ENCODE data around the gene CDCA5.

Gene CDCA5

DNA sequence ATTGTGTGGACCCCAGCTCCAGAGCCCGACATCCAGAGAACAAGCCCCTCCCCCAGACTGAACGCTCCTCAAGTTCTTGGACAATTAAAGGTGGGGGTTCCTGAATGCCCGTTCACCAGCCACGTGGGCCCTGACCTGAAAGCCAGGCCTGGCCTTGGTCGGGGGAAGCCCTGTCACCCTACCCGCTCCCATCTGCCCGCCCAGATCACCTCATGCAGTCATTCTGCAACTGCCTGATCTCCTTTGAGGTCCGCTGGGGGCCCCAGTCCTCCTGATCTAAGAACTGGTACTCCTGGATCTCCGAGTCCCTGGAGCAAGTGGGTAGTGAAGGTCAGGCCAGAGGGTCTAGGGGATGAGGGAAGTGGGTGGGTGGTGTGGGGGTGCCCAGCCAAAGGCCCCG is 16.4 kb downstream of the CDCA5 start:
- DNase-seq, result no peak

DNA sequence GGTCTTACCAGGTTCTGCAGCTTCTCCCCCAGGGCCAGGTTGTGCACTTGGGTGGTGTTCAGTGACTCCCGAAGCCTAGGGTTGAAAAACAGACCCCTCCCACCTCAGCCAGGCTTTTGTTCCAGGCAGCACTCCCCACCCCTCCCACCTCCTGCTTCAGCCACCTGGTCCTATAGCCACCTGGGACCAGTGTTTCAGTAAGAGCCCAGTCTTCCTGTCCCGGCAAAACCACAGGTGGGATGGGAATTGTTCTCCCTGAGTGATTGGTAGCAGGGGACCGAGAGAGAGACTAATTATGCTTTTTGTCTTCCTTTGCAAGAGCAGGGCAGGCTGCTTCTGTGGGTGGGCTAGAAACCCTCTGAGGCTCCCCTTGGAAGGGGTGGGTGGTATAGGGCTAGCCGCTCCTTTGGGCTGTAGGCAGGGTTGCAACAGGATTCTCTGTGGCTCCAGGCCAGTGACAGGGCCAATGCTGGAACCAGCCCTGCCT is 17.0 kb downstream of the CDCA5 start:
- no peak for DNase-seq

DNA sequence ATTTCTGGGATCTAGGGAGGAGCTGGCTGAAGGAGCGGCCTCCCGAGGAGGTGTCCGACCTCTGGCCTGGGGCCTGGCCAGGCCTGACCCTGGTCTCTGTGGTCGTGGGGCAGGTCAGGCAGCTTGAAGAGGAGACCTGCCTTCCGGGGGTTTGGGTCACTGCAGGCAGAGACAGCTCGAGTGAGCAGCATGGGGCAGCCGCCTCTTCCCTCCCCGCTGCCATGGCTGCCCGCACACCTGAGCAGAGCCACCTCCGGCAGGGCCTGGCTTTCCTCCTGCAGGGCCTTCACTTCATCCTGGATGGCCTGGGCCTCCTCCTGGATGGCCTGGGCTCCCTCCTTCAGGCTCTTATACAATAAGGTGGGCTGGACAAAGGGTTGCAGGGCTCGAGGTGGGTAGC is 17.5 kb downstream of the CDCA5 start:
- no peak for DNase-seq

DNA sequence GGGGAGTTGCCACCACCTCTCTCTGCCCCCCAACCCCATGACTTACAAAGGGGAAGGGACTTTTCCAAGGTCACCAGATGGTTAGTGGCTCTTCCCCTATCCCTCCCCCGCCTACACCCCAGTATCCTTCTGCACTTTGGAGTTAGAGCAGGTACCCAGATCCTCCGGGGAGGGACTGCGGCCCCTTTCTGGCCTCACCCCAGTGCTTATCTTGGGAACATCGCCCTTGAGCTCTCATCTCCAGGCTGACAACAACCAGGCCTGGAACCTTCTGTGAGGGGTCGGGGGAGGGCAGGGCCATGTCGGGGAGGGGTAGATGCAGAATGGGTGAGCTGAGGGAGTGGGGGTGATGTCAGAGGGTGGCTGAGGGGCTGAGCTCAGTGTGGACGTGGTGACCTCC is 18.0 kb downstream of the CDCA5 start:
- DNase-seq, result no peak

DNA sequence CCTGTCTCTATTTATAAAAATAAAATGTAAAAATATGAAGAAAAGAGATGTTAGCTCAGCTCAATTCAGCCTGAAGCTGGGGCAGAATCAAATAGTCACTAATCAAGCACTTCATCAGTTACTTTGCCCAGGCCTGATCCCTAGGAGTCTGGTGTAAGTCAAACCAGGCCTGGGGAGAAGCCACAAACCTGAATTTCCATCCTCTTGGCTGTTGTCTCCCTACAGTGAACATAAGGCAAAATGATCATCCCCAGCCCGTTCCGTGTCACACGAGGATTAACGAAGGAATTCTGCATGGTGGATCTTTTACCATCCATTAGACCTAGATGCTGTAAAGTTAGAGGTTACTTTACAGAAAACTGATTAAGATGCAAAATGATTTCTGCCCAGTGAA is 19.0 kb downstream of the CDCA5 start:
- DNase-seq, result no peak

DNA sequence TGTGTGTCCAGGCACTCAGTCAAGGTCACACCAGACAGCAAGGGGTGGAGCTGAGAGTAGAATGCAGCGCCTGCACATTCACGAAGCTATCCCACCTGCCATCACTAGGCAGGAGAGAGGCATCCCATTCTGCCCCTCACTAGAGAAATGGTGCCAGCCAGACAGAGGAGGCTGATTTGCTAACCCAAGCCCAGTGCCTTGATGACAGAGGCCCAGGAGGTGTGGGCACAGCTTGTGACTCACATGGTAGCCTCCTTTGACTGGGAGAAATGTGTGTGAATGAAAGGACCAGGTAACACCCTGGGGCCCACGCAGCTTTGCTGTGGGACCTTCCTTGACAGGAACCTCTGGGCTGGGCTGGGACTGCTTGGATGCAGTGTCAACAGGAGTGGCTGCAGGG is 20.3 kb downstream of the CDCA5 start:
- no peak for DNase-seq

DNA sequence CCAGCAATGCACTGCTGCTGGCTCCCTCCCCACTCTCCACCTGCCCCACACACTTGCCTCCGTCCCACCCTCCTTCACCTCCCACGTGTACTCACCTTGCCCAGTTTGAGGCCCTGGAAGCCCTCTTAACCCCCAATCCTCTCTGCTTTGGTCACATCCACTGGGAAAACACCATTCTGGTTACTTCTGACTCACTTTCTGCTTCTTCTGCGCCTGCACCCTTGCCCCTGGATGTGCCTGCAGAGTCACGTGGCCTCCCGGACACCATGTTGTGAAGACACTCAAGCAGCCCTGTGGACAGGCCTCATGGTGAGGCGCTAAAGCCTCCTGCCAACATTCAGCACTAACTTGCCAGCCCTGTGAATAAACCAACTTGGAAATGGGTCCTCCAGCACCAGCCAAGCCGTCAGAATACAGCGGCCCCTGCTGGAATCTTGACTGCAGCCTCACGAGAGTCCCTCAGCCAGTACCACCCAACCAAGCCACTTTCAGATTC is 22.9 kb downstream of the CDCA5 start:
- peak in 1 of 4 experiments; percentile 17 for DNase-seq

DNA sequence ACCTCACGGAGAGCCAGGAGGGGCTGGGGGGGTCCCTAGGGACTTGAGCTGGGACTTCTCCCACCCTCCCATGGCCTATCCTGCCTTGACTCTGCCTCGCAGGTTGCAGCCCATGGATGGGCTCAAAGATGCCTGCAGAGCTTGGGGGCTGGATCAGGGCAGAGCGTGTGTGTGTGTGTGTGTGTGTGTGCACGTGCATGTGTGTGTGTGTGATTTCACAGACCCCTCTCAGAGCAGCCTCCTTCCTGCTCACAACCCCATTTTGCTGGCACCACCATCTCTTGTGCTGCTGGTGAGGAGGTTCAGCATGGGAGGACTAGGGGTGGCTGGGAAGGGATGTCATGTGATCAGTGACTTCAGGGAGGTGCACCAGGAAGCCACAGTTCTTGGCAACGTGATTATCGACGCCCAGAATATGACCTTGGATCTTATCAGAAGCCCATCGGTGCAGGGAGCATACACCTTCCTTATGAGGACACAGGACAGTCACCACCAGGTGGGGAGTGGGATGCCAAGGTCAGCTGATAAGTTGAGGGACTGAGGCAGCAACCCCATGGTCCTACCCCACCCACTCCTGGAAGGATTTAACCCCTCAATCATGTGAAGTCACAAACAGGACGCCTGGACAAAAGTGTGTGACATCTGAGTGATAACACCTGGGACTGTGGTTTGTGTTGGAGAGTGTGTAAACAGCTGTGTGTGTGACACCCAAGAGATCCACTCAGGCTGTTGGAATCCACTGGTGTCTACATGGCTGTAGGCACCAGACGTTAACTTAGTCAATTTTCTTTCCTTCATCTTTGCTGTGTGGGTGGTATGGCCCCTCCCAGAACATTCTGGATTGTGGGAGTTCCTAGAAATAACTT is 23.6 kb downstream of the CDCA5 start:
- no peak for DNase-seq

DNA sequence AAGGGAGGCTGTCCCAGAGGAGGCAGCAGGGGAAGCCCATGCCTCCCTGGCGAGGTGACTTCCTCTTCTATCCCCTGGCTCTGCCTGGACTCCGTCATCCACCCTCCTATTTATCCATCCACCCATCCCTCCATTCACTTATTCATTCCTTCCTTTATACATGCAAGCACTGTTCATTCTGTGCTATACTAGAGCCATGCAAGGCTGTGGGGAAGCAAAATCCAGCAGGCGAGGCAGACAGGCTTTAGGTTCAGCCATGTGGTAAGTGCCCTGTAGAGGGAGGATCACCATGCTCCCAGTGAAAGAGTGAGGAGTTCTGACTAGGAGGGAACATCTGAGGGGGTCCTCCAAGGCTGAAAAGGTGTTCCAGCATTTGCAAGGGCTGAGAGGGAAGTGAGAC is 24.3 kb downstream of the CDCA5 start:
- no peak for DNase-seq

DNA sequence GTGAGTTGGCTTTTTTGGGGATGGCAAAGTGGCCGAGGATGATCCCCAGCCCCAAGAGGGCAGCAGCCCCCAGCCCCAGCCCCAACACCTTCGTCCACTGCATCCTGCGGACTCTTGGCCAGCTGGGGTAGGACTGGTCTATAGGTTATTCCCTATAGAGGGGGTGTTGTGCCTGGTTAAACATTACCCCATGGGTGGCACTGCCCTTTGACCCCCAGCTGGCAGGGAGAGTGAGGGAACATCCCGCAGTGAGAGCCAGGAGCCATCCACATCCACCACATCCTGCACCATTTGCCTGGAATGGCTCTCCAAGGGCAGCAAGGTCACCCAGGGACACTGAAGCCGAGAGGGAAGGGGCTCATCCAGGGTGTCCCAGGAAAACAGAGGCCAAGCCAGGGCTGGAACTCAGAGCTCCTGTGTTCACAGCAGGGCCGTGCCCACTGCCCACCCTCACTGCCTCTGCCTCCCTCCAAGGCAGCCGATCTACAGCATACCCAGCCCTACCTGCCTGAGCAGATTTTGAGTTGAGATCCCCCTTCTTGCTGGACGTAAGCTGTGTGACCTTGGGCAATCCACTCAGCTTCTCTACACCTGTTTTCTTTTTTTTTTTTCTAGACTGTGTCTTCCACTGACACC is 25.3 kb downstream of the CDCA5 start, which contains the start of gene NAALADL1:
TSS of gene NAALADL1 (minus strand) at position 135 of the 636 bp plus-strand sequence. CDS start at position 103, 32 bp downstream.
- DNase-seq, result no peak

DNA sequence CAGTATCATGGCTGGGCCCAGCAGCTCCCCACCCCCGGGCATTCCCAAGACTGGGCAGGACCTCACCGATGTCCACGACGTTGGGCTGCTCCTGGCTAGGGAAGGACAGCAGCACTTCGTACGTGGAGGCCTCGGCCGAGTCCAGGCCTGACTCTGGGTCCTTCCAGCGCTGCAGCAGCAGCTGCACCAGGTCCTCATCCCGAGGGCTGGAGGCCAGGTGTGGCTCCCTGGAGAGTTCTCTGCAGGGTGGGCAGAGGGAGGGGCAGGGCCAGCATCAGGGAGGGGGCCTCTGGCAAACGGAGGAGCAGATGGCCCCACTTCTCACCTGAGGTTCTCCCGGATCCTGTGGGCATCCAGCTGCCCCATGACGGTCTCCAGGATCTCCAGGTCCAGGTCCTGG is 25.8 kb downstream of the CDCA5 start:
- no peak for DNase-seq

DNA sequence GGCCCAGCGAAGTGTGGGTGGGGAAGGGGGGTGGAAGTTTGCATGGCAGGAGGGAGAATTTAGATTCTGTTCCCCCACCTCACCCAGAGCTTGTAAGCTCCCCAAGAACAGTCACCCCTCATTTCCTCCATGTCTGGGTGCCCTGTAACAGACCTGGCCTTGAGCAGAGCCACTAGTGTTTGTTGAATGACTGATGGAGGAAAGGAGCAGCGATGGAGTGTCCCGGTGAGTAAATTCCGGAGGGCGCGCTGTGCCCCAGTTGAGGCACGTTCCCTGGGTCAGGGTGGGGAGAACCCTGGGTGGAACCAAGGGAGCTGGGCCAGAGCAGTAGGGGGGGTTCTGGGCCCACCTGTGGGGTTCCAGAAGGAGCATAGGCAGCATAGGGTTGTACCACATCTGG is 26.3 kb downstream of the CDCA5 start:
- no peak for DNase-seq

DNA sequence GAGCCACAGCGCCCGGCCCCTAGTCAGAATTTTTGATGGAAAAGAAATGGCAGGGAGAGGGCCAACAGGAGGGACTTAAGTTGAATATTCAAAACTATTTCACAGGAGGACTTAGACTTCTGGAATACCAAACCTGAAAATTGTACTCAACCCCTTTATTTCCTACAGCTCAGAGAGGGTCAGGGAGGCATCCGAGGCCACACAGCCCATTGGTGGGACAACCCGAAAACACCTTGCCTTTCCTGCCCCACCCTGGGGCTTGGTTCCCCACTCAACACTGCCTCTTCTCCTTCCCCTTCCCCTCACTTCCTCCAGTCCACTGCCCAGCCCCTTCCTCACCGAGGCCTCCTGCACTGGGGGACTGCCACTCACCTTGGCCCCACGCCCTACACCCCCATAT is 26.8 kb downstream of the CDCA5 start:
- DNase-seq, result no peak

DNA sequence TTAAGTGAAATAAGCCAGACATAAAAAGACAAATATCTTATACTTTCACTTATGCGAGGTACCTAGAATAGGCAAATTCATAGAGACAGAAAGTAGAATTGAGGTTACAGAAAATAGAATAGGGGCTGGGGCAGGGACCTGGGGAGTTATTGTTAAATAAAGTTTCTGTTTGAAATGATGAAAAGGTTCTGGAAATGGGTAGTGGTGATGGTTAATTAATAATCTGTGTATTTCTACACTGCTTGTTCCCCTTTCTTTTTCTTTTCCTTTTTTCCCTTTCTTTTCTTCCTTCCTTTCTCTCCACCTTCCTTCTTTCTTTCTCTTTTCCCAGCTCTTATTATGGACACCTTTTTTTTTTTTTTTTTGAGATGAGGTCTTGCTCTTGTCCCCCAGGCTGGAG is 28.3 kb downstream of the CDCA5 start:
- DNase-seq, result no peak

DNA sequence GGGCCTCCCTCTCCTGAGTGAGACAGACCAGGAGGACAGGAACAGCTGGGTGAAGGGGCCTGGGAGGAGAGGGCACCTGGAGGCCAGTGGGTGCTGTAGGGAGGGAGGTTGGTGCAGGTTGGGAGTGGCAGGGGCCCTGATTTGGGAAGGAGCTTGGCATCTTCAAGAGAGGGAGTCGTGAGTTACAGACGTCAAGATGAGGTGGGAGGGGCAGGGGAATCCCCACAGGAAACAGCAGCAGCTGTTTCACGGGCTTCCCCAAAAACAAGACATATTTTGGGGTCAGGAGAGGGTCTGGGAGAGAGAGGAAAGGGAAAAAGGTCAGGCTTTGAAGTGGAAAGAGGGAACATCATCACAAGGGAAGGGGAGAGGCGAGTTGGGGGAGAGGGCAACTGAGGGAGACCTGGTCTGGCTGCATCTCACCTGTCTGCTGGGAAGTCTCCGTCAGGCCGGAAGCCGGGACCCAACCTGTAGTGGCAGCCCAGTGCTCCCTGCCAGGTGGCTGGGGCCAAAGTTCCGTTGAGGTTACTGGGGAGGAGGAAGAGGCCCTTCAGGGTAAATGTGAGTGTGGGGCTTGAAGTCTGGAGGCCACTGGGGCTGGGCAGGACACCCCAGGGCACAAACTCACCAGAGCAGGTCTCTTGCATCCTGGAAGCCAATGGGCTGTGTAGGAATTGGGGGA is 29.9 kb downstream of the CDCA5 start:
- no peak for DNase-seq

DNA sequence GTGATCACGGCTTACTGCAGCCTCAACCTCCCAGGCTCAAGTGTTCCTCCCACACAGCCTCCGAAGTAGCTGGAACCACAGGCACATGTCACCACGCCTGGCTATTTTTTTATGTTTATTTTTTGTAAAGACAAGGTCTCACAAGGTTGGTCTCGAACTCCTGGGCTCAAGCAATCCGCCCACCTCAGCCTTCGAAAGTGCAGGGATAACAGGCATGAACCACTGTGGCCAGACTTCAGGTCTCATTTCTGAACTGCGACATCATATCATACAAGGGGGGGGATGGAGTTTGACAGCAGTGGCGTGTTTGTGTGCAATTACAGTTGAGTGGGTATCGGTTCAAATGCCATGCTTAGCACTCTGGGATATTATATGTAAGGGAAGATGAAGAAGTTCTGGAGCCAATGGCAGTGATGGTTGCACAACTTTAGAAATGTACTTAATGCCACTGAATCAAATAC is 32.4 kb downstream of the CDCA5 start:
- DNase-seq, result no peak

DNA sequence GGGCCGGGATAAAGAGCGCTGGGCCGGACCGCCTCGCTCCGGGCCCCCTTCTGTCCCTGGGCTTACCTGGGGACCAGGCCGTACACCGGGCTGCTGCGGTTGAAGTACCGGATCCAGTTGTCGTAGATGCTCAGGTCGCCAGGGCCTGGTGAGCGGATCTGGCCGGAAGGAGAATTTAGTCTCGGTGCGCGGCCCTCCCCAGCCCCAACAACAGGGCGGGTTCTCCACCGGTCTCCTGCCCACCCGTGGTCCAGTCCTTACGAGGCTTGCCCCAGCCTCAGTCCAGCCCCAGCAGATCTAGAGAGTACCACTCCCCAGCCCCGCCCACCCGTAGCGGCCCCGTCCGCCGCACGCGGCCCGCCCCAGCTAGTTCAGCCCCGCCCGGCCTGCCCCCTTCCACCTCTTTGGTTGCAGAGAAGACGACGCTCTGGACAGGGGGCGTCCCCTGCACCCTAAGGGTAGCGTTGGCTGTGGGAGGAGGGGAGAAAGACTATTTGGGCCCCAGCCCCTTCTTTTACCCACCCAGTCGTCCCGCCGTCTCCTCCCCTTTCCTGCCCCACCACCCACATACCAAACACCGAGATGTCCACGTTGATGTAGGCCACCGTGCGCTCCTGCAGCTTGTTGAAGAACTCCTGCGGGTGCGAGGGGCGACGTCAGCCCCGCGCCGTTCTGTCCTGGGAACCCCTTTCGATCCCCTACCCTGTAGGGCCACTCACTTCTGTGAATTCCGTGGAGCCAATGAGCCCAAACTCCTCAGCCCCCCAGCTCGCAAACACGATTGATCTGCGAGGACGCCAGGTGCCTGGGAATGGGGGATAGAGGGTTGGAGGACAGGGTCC is 36.0 kb downstream of the CDCA5 start:
- peak in 1 of 4 experiments; percentile 27 for DNase-seq

DNA sequence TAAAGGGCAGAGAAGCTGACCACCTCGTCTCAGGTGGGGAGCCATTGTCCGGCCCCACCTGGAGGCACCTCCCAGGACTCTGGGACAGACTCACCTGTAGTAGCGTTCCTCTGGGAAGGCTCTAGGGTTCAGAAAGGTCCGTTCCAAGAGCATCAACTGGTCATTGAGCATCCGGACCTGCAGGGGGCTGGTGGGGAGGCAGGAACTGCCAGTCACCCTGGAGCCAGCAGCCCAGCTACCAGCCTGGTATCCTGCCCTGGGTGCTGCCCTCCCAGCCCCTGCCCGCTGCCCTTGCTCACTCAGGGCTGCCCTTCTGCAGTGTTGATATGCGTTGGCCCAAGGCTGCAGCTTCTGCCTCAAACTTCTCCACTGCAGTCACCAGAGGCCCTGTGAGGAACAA is 38.1 kb downstream of the CDCA5 start:
- no peak for DNase-seq

DNA sequence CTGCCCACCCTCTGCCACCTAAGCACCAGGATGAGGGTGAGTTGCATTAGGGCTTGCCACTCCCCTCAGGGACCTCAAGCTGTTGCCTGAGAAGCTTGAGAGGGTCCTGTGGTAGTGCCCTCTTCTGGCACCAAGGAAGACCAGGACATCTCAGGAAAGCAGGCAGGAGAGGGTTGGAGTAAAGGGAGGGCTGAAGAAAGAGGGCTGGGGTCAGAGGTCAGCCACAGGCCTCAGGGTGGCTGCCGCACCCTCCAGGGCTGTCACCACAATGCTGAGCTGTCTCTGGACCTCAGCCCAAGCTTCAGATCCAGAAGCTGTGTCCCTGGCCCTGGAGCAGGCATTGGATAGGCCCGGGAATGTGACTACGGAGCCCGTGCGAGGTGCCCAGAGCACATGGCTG is 38.8 kb downstream of the CDCA5 start:
- DNase-seq, result no peak

DNA sequence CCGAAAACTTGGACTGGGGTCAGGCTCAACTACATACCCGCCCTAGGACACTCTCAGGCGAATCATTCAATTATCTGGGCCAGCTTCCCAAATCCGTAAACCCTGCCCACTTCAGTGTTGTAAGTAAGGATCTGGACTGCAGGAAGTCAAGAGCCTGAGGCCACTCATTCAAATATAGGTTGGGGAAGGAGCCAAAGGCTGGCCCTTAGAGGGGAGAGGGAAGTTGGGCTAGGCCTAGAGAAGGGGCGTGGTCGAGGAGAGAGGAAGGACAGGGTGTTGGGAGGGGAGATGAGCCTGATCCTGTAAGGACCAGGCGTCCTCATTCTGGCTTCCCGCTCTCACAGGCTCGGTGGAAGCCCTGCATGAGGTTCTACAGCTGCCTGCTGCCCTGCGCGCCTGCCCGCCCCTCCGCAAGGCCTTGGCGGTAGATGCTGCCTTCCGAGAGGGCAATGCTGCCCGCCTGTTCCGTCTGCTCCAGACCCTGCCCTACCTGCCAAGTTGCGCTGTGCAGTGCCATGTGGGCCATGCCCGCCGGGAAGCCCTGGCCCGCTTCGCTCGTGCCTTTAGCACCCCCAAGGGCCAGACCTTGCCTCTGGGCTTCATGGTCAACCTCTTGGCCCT is 39.8 kb downstream of the CDCA5 start:
- DNase-seq, result no peak

DNA sequence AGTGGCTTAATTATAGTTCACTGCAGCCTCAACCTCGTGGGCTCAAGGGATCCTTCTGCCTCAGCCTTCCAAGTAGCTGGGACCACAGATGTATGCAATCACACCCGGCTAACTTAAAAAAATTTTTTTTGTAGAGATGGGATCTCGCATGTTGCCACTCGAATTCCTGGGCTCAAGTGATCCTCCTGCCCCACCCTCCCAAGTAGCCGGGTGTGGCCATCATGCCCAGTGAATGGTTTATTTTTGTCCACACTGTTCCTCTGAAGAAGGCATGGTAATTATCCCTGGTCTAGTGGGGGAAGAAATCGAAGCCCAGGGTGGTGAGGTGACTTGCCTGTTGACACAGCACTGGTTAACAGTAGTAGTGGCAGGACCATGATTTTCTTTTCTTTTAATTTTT is 40.9 kb downstream of the CDCA5 start:
- DNase-seq, result no peak
